CD14-positive monocyte (primary cell): Measurements from ENCODE around the gene UBE2QL1. TPM values are rescaled to one million over a fixed set of nuclear protein-coding genes. Genes with fewer than 3 reads are reported as not detected.
A peak's percentile ranks its signal among the peaks of the same experiment; 100 is the strongest.

Experiments used
- DNase-seq, 3 donors: peaks; one replicate each; pipeline ENCODE4 v3.0.0-alpha.2; 2011 to 2022
- H2AFZ ChIP-seq: 2 replicates; pipeline ENCODE4 v1.6.0; 2012; ENCODE audit warnings: mild to moderate bottlenecking, low read depth, low read length, inconsistent platforms; ENCODE audit not compliant: insufficient read depth, poor library complexity, severe bottlenecking
- H3K27ac ChIP-seq, 2 donors: 1 replicate in 1 of 2; 2 replicates in 1 of 2; pipeline ENCODE4 v1.5.1; 2012 to 2013; ENCODE audit warnings: low read length in 2 of 2, control low read depth in 1 of 2, inconsistent platforms in 1 of 2, low read depth in 1 of 2, mild to moderate bottlenecking in 1 of 2
- H3K27me3 ChIP-seq, 2 donors: one replicate each; pipeline versions ENCODE4 v1.6.0 to v1.6.1; 2011 to 2013; ENCODE audit warnings: low read length in 2 of 2; ENCODE audit not compliant: control insufficient read depth in 2 of 2, insufficient read depth in 2 of 2
- H3K36me3 ChIP-seq, 2 donors: replicated peaks in 1 of 2; 1 replicate in 1 of 2; 2 replicates in 1 of 2; pipeline versions ENCODE4 v1.5.1 to v1.6.1; 2012 to 2013; ENCODE audit warnings: low read length in 2 of 2, control low read depth in 1 of 2, inconsistent platforms in 1 of 2, mild to moderate bottlenecking in 1 of 2; ENCODE audit not compliant: insufficient read depth in 2 of 2, control insufficient read depth in 1 of 2
- H3K4me1 ChIP-seq, 2 donors: 1 replicate in 1 of 2; 2 replicates in 1 of 2; pipeline versions ENCODE4 v1.5.1 to v1.6.1; 2012 to 2013; ENCODE audit warnings: low read length in 2 of 2, control low read depth in 1 of 2, inconsistent platforms in 1 of 2, mild to moderate bottlenecking in 1 of 2, moderate library complexity in 1 of 2; ENCODE audit not compliant: insufficient read depth in 2 of 2, control insufficient read depth in 1 of 2
- H3K4me2 ChIP-seq: replicated peaks from 2 replicates; pipeline ENCODE3; 2012; ENCODE audit warnings: low read length, moderate library complexity, mild to moderate bottlenecking; ENCODE audit not compliant: poor library complexity, severe bottlenecking; ENCODE audit errors: extremely low read depth
- H3K4me3 ChIP-seq, 3 experiments: fragments of 200-600 bp in 1 of 3; sonication (generic) in 1 of 3; replicated peaks in 1 of 3; 1 replicate in 2 of 3; 2 replicates in 1 of 3; pipeline ENCODE4 v1.5.1; 2011 to 2013; ENCODE audit warnings: low read length in 3 of 3, mild to moderate bottlenecking in 3 of 3, control low read depth in 2 of 3, low read depth in 2 of 3, inconsistent platforms in 1 of 3, moderate library complexity in 1 of 3
- H3K79me2 ChIP-seq: 2 replicates; pipeline ENCODE4 v1.6.0; 2012; ENCODE audit warnings: mild to moderate bottlenecking, control low read depth, inconsistent platforms, low read length, moderate library complexity; ENCODE audit not compliant: insufficient read depth
- H3K9ac ChIP-seq: 2 replicates; pipeline ENCODE4 v1.6.0; 2017; ENCODE audit warnings: low read length, mild to moderate bottlenecking; ENCODE audit not compliant: insufficient read depth, poor library complexity, severe bottlenecking
- H3K9me3 ChIP-seq, 2 donors: replicated peaks in 1 of 2; 1 replicate in 1 of 2; 2 replicates in 1 of 2; pipeline versions ENCODE4 v1.5.1 to v1.6.1; 2012 to 2013; ENCODE audit warnings: low read length in 2 of 2, control low read depth in 1 of 2; ENCODE audit not compliant: control insufficient read depth in 1 of 2, insufficient read depth in 1 of 2
- H4K20me1 ChIP-seq: 2 replicates; pipeline ENCODE4 v1.6.0; 2012; ENCODE audit warnings: mild to moderate bottlenecking, low read length, control low read depth, moderate library complexity; ENCODE audit not compliant: insufficient read depth
- H3K27ac Mint-ChIP-seq, 7 donors: one replicate each; pipeline ENCODE4 v1.8.0; 2020; ENCODE audit warnings: mild to moderate bottlenecking in 7 of 7, mixed read lengths in 7 of 7, moderate library complexity in 6 of 7, inconsistent platforms in 2 of 7
- H3K27me3 Mint-ChIP-seq, 3 donors: one replicate each; pipeline ENCODE4 v1.8.0; 2021 to 2022; ENCODE audit warnings: low read depth in 3 of 3, mild to moderate bottlenecking in 3 of 3, mixed read lengths in 3 of 3, moderate library complexity in 3 of 3, inconsistent platforms in 1 of 3
- H3K36me3 Mint-ChIP-seq, 2 donors: one replicate each; pipeline ENCODE4 v1.8.0; 2020; ENCODE audit warnings: mixed read lengths in 2 of 2, inconsistent platforms in 1 of 2, mild to moderate bottlenecking in 1 of 2
- H3K4me1 Mint-ChIP-seq: one replicate; pipeline ENCODE4 v1.8.0; 2020; ENCODE audit warnings: mild to moderate bottlenecking, mixed read lengths
- H3K4me3 Mint-ChIP-seq, 2 donors: one replicate each; pipeline ENCODE4 v1.8.0; 2020; ENCODE audit warnings: mild to moderate bottlenecking in 2 of 2, mixed read lengths in 2 of 2, moderate library complexity in 1 of 2
- H3K9me3 Mint-ChIP-seq, 7 donors: one replicate each; pipeline ENCODE4 v1.8.0; 2020 to 2022; ENCODE audit warnings: mixed read lengths in 7 of 7, mild to moderate bottlenecking in 6 of 7, moderate library complexity in 6 of 7, inconsistent platforms in 2 of 7
- WGBS: methylation state at CpG from one replicate; pipeline ENCODE4 v1.1.5; 2013; ENCODE audit warnings: missing lambda C conversion rate; ENCODE audit not compliant: insufficient coverage; 5-methylcytosine and 5-hydroxymethylcytosine counted together
- intact Hi-C, 2 donors: fragments of 100-400 bp; cut with micrococcal nuclease; formaldehyde crosslinking; loops; one replicate each; pipeline versions ENCODE4 v1.15.0 to v1.15.1; 2023
- polyA plus RNA-seq, 3 donors: library from polyadenylated mRNA; depleted of rRNA in 1 of 3; unstranded in 2 of 3; stranded (reverse) in 1 of 3; fragments of 300-500 nt in 2 of 3; fragments of >200 nt in 1 of 3; fragmentation: Illumina TruSeq in 2 of 3; gene quantifications; 1 replicate in 2 of 3; 2 replicates in 1 of 3; pipeline ENCODE4 v1.2.3, GENCODE V29; 2012 to 2021
- TF ChIP-seq, protein P1 (sequence below): fragments of 200-600 bp; IDR thresholded peaks from one replicate; pipeline ENCODE4 v1.8.0; 2022; ENCODE audit warnings: antibody characterized with exemption, mild to moderate bottlenecking

The UBE2QL1 gene
- polyA plus RNA-seq, 3 donors, result not detected

DNA sequence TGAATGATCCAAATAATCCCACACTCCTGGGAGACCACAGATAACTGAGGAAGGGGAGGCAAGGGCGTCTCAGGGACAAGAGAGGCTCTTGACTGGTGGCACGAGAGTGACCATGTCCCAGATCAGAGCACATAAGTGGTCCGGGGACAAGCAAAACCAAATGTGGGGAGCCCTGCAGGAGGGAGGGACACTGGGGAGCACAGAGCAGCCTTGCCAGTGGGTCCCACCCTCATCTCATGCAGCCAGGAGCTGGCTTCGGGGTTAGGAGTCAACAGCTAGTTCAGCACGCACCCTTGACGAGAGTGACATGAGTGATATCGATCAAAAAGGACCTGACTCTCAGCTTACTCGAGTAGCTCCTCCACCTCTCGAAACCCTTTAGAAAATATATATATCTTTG, 16.5 kb upstream of the UBE2QL1 start:
- no peaks in the 10 kb centered on the region for H3K36me3 Mint-ChIP-seq
- Histone ChIP-seq H2AFZ (no peak overlapping the region), H3K4me2 (no peak overlapping the region), H3K9me3 (no peaks in the 10 kb centered on the region), H3K27me3 (no peaks in the 10 kb centered on the region), H3K36me3 (no peaks in the 10 kb centered on the region), H3K4me3 (no peak overlapping the region), H3K4me1 (no peaks in the 10 kb centered on the region), H3K9ac (no peak overlapping the region), H3K27ac (no peak overlapping the region), H4K20me1 (no peaks in the 10 kb centered on the region), H3K79me2 (no peaks in the 10 kb centered on the region)
- WGBS, result 88% methylated on average over 5 of the region's 9 CpGs
- peaks cover 0 to 5% (median 0%) of the 10 kb centered on the region in 7 donors for H3K9me3 Mint-ChIP-seq
- DNase-seq, result no peak
- no peak overlapping the region for H3K4me3 Mint-ChIP-seq
- H3K27ac Mint-ChIP-seq, result peak overlapping the region in 1 of 7 donors; percentile 35
- intact Hi-C loops, result no loop called here
- peaks cover 7 to 18% (median 15%) of the 10 kb centered on the region in 3 donors for H3K27me3 Mint-ChIP-seq
- TF ChIP-seq, protein P1, sequence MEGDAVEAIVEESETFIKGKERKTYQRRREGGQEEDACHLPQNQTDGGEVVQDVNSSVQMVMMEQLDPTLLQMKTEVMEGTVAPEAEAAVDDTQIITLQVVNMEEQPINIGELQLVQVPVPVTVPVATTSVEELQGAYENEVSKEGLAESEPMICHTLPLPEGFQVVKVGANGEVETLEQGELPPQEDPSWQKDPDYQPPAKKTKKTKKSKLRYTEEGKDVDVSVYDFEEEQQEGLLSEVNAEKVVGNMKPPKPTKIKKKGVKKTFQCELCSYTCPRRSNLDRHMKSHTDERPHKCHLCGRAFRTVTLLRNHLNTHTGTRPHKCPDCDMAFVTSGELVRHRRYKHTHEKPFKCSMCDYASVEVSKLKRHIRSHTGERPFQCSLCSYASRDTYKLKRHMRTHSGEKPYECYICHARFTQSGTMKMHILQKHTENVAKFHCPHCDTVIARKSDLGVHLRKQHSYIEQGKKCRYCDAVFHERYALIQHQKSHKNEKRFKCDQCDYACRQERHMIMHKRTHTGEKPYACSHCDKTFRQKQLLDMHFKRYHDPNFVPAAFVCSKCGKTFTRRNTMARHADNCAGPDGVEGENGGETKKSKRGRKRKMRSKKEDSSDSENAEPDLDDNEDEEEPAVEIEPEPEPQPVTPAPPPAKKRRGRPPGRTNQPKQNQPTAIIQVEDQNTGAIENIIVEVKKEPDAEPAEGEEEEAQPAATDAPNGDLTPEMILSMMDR, result no peak
- no peaks in the 10 kb centered on the region for H3K4me1 Mint-ChIP-seq

DNA sequence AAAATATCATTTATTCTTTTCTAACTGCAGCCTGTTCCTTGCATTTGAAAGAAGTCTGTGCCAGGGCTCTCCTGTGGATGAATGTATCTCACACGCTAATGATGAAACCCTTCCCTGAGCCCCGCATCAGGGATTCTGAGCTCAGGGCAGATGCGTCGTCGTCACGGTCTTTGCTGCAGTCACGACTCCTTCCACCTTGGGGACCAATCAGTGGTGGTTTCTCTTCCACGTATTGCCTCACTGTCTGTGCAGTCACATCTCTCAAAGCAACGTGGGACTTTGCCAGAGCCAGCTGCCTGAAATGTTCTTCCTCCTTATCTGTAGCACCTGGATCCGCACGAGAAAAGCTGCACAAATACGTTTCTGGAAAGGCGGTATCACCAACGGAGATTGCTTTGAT, 13.9 kb upstream of the UBE2QL1 start:
- H3K4me3 ChIP-seq, result no peak overlapping the region
- H3K27me3 ChIP-seq, result no peaks in the 10 kb centered on the region
- Mint-ChIP-seq H3K4me1 (no peaks in the 10 kb centered on the region), H3K27me3 (peaks cover 9 to 19% (median 19%) of the 10 kb centered on the region in 3 donors), H3K36me3 (no peaks in the 10 kb centered on the region), H3K4me3 (no peak overlapping the region), H3K9me3 (peaks cover 0 to 5% (median 0%) of the 10 kb centered on the region in 7 donors), H3K27ac (no peak overlapping the region)
- H3K36me3 ChIP-seq, result no peaks in the 10 kb centered on the region
- no peaks in the 10 kb centered on the region for H3K4me1 ChIP-seq
- TF ChIP-seq, protein P1, result no peak
- no peak for DNase-seq
- H2AFZ ChIP-seq, result no peak overlapping the region
- H3K4me2 ChIP-seq, result no peak overlapping the region
- 81% methylated on average over 13 of the region's 14 CpGs for WGBS
- intact Hi-C loops, result no loop called here
- H4K20me1 ChIP-seq, result no peaks in the 10 kb centered on the region
- H3K79me2 ChIP-seq, result no peaks in the 10 kb centered on the region
- no peak overlapping the region for H3K9ac ChIP-seq
- H3K27ac ChIP-seq, result no peak overlapping the region
- H3K9me3 ChIP-seq, result no peaks in the 10 kb centered on the region
